ENCODE measurements around the gene KCNK1. TPM values are rescaled to one million over a fixed set of nuclear protein-coding genes. Genes with fewer than 3 reads are reported as not detected.

The KCNK1 gene
- total RNA-seq, 1 experiment from 2014 or later: 39.2 TPM

DNA sequence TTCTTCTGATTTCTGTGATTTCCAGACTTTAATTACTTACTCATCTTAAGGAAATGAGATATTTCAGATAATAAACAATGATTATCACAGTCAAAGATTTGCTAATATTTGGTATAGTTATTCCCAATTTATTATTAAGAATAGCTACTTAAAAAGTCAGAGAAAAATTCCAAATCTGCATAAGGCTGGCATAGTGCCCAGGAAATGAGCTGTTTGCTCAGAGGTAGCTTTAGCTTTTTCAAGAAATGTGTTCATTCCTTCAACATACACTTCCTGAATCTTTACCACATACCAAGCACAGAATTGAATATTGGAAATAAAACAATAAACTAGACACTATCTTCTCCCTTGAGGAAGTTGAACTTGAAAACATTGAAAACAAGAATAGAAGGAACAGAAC, 44.3 kb upstream of the KCNK1 start:
- H3K36me3 Mint-ChIP-seq (ENCODE audit: insufficient read depth, unreplicated experiment): no peaks in the 10 kb centered on the region
- no peak overlapping the region for H3K4me3 Mint-ChIP-seq (ENCODE audit: low read depth, unreplicated experiment)
- CTCF ChIA-PET: interaction anchor here (0.6 to 1.2 kb wide), 2 partner anchors 67 to 126 kb away, joined by 3 to 4 read pairs; no protein-coding TSS in a partner anchor
- H3K27me3 Mint-ChIP-seq (ENCODE audit: unreplicated experiment): no peaks in the 10 kb centered on the region
- intact Hi-C loops (cut with micrococcal nuclease; ENCODE audit: unreplicated experiment): no loop called here
- H3K27ac Mint-ChIP-seq (ENCODE audit: unreplicated experiment): no peak overlapping the region
- H3K4me1 Mint-ChIP-seq (ENCODE audit: low read depth, unreplicated experiment): no peaks in the 10 kb centered on the region
- DNase-seq: peak; percentile 5
- no TSS peak for BruUV-seq (replicated peaks)
- no peaks in the 10 kb centered on the region for H3K9me3 Mint-ChIP-seq (ENCODE audit: low read depth, unreplicated experiment)
- TF ChIP-seq, protein P1, sequence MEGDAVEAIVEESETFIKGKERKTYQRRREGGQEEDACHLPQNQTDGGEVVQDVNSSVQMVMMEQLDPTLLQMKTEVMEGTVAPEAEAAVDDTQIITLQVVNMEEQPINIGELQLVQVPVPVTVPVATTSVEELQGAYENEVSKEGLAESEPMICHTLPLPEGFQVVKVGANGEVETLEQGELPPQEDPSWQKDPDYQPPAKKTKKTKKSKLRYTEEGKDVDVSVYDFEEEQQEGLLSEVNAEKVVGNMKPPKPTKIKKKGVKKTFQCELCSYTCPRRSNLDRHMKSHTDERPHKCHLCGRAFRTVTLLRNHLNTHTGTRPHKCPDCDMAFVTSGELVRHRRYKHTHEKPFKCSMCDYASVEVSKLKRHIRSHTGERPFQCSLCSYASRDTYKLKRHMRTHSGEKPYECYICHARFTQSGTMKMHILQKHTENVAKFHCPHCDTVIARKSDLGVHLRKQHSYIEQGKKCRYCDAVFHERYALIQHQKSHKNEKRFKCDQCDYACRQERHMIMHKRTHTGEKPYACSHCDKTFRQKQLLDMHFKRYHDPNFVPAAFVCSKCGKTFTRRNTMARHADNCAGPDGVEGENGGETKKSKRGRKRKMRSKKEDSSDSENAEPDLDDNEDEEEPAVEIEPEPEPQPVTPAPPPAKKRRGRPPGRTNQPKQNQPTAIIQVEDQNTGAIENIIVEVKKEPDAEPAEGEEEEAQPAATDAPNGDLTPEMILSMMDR (IDR thresholded peaks at IDR 0.05; ENCODE audit: unreplicated experiment): no peak

GRCh38 chr1:233570216-233570615, 43.7 kb upstream of the KCNK1 start:
- no peak overlapping the region for H3K4me3 Mint-ChIP-seq (ENCODE audit: low read depth, unreplicated experiment)
- no peak for DNase-seq
- H3K27ac Mint-ChIP-seq (ENCODE audit: unreplicated experiment): no peak overlapping the region
- H3K9me3 Mint-ChIP-seq (ENCODE audit: low read depth, unreplicated experiment): no peaks in the 10 kb centered on the region
- CTCF ChIA-PET: interaction anchor here (1.2 kb wide), 1 partner anchor 66 kb away, joined by 3 read pairs; no protein-coding TSS in a partner anchor
- no peaks in the 10 kb centered on the region for H3K36me3 Mint-ChIP-seq (ENCODE audit: insufficient read depth, unreplicated experiment)
- H3K27me3 Mint-ChIP-seq (ENCODE audit: unreplicated experiment): no peaks in the 10 kb centered on the region
- TF ChIP-seq, protein P1 (IDR thresholded peaks at IDR 0.05; ENCODE audit: unreplicated experiment): no peak
- no TSS peak for BruUV-seq (replicated peaks)
- intact Hi-C loops (cut with micrococcal nuclease; ENCODE audit: unreplicated experiment): no loop called here
- no peaks in the 10 kb centered on the region for H3K4me1 Mint-ChIP-seq (ENCODE audit: low read depth, unreplicated experiment)

DNA sequence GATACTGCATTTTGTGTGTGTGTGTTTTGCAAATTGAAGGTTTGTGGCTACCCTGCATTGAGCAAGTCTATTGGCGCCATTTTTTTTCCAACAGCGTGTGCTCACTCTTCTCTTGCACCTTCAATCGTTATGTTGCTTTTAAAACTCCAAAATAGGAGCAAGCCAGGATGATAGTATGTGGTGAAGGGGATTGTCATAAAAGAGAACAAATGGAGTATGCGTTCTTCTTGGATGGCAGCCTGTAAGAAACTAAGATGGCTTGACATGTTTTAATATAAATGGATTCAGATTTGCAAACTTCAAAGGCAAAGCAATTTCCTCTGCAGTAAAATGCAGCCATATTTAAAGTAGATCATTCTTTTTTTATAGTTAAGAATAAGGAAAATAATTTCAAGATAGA, 43.2 kb upstream of the KCNK1 start:
- intact Hi-C loops (cut with micrococcal nuclease; ENCODE audit: unreplicated experiment): no loop called here

DNA sequence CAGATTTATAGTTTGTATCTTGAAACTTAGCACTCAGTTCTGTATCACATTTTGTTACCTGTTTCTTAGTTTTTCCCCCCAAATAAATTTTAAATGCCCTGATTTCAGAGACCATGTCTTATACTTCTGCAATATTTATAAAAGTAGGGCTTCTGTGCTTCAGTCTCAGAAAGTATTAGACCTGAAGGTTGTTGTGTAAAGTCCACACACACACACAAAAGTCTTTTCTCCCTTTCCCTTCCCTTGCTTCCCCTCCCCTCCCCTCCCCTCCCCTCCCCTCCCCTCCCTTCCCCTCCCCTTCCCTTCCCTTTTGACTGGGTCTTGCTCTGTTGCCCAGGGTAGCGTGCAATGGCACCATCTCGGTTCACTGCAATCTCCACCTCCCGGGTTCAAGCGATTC, 41.0 kb upstream of the KCNK1 start:
- no peaks in the 10 kb centered on the region for H3K9me3 Mint-ChIP-seq (ENCODE audit: low read depth, unreplicated experiment)
- no peak overlapping the region for H3K4me3 Mint-ChIP-seq (ENCODE audit: low read depth, unreplicated experiment)
- no peaks in the 10 kb centered on the region for H3K27me3 Mint-ChIP-seq (ENCODE audit: unreplicated experiment)
- BruUV-seq (replicated peaks): no TSS peak
- no peaks in the 10 kb centered on the region for H3K36me3 Mint-ChIP-seq (ENCODE audit: insufficient read depth, unreplicated experiment)
- no peak for DNase-seq
- intact Hi-C loops (cut with micrococcal nuclease; ENCODE audit: unreplicated experiment): no loop called here
- no peaks in the 10 kb centered on the region for H3K4me1 Mint-ChIP-seq (ENCODE audit: low read depth, unreplicated experiment)
- TF ChIP-seq, protein P1 (IDR thresholded peaks at IDR 0.05; ENCODE audit: unreplicated experiment): no peak
- CTCF ChIA-PET: no interaction called here
- no peak overlapping the region for H3K27ac Mint-ChIP-seq (ENCODE audit: unreplicated experiment)

More for the DNA sequence above, 43.2 kb upstream of the KCNK1 start:
- Mint-ChIP-seq H3K27me3 (ENCODE audit: unreplicated experiment) (no peaks in the 10 kb centered on the region), H3K9me3 (ENCODE audit: low read depth, unreplicated experiment) (no peaks in the 10 kb centered on the region), H3K4me1 (ENCODE audit: low read depth, unreplicated experiment) (no peaks in the 10 kb centered on the region), H3K27ac (ENCODE audit: unreplicated experiment) (no peak overlapping the region), H3K36me3 (ENCODE audit: insufficient read depth, unreplicated experiment) (no peaks in the 10 kb centered on the region), H3K4me3 (ENCODE audit: low read depth, unreplicated experiment) (no peak overlapping the region)
- CTCF ChIA-PET: interaction anchor here (0.6 kb wide), 1 partner anchor 364 kb away, joined by 3 read pairs; no protein-coding TSS in a partner anchor
- no TSS peak for BruUV-seq (replicated peaks)
- no peak for DNase-seq
- TF ChIP-seq, protein P1 (IDR thresholded peaks at IDR 0.05; ENCODE audit: unreplicated experiment): no peak
